ENCODE measurements around the gene ANKRD30B.
"Not testable (repeated sequence)": the region's sequence is repeated elsewhere in the genome, so short reads cannot be mapped to it uniquely, and the experiment has no call there.

The ANKRD30B gene

GRCh38 chr18:14858514-14858913, 110.5 kb downstream of the ANKRD30B start:
- not testable (repeated sequence) for DNase-seq

DNA sequence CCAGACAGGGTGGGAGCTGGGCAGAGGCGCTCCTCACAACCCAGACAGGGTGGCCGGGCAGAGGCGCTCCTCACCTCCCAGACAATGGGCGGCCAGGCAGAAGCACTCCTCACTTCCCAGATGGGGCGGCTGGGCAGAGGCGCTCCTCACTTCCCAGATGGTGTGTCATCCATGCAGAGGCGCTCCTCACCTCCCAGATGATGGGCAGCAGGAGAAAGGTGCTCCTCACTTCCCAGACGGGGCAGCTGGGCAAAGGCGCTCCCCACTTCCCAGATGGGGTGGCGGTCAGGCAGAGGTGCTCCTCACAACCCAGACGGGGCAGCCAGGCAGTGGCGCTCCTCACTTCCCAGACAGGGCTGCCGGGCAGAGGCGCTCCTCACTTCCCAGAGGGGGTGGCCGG, 112.0 kb downstream of the ANKRD30B start:
- not testable (repeated sequence) for DNase-seq

- not testable (repeated sequence) for DNase-seq
Measured at GRCh38 chr18:14866426-14866825, 118.5 kb downstream of the ANKRD30B start.

DNA sequence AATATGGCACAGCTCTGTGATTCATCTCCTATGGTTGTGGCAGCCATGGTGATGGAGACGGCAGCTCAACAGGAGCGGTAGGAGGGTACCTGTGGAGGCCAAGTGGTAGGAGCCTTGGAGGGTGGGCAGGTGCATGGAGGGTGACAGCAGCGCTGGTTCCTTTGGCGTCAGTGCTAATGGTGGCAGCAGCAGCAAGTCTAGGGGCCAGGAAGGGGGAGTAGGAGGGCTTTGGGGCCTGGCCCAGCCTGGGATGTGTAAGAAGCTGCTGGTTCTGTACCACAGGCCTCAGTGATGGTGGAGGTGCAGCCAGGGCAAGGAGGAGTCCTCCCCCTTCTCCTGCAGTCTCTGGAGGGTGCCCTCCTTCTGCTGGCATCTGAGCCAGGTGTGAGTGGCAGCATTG, 120.0 kb downstream of the ANKRD30B start:
- DNase-seq: not testable (repeated sequence)

- DNase-seq: not testable (repeated sequence)
Measured at GRCh38 chr18:14868825-14869224, 120.9 kb downstream of the ANKRD30B start.

- not testable (repeated sequence) for DNase-seq
Measured at GRCh38 chr18:14878826-14879225, 130.9 kb downstream of the ANKRD30B start.

GRCh38 chr18:14900435-14900834, 152.5 kb downstream of the ANKRD30B start:
- DNase-seq: no peak

Measured in NCI-H1930 (cell line).